GM19193 (cell line): ENCODE measurements around the gene RAB3GAP2.

Source experiments
- POLR2A ChIP-seq: IDR thresholded peaks from 4 replicates; pipeline ENCODE4 v1.6.1; 2011; ENCODE audit not compliant: insufficient read depth, insufficient read length; ENCODE audit errors: extremely low read depth

RAB3GAP2 gene, protein sequence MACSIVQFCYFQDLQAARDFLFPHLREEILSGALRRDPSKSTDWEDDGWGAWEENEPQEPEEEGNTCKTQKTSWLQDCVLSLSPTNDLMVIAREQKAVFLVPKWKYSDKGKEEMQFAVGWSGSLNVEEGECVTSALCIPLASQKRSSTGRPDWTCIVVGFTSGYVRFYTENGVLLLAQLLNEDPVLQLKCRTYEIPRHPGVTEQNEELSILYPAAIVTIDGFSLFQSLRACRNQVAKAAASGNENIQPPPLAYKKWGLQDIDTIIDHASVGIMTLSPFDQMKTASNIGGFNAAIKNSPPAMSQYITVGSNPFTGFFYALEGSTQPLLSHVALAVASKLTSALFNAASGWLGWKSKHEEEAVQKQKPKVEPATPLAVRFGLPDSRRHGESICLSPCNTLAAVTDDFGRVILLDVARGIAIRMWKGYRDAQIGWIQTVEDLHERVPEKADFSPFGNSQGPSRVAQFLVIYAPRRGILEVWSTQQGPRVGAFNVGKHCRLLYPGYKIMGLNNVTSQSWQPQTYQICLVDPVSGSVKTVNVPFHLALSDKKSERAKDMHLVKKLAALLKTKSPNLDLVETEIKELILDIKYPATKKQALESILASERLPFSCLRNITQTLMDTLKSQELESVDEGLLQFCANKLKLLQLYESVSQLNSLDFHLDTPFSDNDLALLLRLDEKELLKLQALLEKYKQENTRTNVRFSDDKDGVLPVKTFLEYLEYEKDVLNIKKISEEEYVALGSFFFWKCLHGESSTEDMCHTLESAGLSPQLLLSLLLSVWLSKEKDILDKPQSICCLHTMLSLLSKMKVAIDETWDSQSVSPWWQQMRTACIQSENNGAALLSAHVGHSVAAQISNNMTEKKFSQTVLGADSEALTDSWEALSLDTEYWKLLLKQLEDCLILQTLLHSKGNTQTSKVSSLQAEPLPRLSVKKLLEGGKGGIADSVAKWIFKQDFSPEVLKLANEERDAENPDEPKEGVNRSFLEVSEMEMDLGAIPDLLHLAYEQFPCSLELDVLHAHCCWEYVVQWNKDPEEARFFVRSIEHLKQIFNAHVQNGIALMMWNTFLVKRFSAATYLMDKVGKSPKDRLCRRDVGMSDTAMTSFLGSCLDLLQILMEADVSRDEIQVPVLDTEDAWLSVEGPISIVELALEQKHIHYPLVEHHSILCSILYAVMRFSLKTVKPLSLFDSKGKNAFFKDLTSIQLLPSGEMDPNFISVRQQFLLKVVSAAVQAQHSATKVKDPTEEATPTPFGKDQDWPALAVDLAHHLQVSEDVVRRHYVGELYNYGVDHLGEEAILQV (N-terminal part only)

GRCh38 chr1:220272047-220272840 lies at the start of gene RAB3GAP2:
Gene RAB3GAP2, minus strand, starts transcription at chr1:220272453. Its CDS starts 116 bp downstream, at chr1:220272337.
- peak; percentile 93 for TF ChIP-seq POLR2A

DNA sequence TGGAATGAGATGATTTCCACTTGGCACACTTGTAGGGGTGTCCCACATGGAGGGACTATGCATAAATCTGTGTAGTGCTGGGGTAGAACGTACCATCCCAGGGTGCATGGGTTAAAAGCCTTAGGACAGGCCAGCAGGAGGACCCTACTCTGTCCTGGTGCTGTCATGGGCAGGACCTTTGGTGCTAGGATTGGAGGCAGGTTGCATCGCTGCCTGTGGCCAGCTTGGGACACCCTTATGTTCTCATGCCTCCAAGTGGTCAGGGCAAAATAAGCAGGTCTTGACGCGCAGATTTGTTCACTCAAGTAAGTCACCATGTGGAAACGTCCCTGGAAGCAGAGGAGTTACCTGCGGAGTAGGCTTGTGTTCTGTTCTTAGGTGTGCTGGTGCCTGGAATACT lies 49.5 kb upstream of the RAB3GAP2 start:
- no peak for TF ChIP-seq POLR2A

- TF ChIP-seq POLR2A = no peak
Observed at GRCh38 chr1:220320709-220321108, 48.5 kb upstream of the RAB3GAP2 start.

- TF ChIP-seq POLR2A = no peak
Observed at GRCh38 chr1:220318673-220319072, 46.4 kb upstream of the RAB3GAP2 start.

DNA sequence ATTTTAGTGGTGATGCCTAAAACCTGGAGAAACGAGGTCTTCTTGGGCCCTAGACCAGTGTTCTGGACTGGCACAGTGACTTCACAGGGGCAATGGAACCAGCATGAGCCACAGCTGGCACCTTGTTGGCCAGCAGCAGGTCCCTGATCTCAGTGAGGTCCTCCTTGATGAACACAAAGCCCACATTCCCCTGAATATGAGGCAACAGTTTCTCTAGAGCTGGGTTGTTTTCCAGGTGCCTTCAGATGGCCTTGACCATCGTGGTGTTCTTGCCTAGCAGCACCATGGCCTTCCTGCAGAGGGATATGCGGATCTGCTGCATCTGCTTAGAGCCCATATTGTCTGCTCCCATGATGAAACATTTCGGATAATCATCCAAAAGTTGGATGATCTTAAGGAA lies 44.9 kb upstream of the RAB3GAP2 start:
- no peak for TF ChIP-seq POLR2A

- no peak for TF ChIP-seq POLR2A
Observed at GRCh38 chr1:220316305-220316704, 44.1 kb upstream of the RAB3GAP2 start.

DNA sequence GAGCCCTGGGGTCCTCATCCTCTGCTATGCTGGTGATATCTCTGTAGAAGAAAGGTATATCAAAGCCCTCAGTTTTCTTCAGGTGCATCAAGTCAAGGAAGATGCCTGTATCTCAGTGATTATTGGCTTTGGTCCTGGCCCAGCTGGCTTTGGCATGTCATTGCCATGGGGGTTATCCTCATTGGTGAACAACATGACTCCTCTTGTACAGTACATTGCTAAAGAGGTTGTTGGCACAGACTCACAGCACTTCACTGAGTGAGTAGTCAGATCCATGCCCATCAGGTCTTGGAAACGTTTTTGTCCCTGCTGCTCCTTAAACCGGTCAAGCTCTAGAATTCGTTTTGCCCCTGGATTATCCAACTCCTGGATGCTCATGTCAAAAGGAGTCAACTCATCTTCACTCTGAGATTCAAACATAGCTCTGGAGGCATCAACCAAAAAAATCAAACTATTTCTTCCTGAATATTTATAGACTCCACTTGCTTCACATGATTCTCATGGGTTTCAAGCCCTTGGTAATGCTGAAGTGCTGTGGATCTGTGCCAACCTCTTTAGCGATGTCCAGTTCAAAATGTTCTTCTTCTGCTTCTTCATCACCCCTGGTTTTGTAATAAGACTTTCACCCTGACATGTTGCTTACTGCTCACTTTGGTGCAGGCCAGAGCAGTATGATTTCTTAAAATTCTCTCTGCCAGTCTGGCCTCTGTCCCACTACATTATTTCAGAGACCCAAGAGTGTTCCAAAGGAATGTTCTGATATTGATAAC lies 43.0 kb upstream of the RAB3GAP2 start:
- TF ChIP-seq POLR2A = no peak

DNA sequence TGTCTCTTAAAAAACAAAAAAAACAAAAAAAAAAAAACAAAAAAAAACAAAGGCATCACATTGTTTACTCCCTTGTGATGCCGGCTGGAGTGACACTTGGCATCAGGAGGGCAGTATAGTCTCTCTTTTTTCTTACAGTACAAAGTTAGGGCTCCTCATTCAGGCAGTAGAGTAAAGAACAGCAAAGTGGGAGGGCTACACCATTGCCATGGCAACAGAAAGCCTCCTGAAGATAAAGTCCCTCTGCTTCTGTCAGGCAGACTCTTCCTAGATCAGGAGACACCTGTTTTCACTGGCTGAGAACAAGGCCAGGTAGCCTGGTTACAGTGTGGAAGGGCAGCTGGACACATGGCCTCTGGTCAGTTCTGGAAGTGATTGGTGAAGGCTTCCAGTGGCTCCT lies 41.3 kb upstream of the RAB3GAP2 start:
- TF ChIP-seq POLR2A = no peak

DNA sequence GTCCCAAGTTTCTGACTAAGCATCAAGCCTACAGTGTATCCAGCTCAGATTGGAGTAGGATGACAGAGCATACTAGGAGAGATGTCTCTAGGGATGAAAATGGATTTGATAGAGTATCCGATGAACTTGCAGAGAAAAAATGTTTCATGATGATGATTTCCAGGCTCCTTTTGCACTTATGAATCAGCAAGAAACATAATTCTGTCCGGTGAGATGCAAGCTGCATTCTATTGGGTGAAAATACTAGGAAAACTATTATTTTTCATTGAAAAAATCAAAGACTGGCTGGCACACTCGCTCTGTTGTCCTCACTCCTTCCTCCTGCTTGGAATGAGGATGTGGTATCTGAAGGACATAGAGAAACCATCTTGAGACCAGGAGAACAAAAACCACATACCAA lies 35.4 kb upstream of the RAB3GAP2 start:
- no peak for TF ChIP-seq POLR2A

DNA sequence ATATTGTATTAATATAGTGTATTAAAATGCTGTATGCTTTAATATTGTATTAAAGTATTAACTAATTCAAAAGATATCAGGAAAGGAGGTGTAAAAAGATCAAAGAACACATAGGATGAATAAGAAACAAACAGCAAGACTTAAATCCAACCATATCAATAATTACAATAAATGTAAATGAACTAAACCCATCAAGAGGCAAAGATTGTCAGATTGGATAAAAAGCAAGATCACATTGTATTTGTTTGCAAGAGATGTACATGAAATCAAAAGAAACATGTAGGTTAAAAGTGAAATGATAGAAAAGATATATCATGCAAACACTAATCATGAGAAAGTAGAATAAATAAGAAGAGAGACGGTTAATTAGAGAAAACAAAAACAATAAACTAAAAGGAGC lies 34.1 kb upstream of the RAB3GAP2 start:
- no peak for TF ChIP-seq POLR2A

DNA sequence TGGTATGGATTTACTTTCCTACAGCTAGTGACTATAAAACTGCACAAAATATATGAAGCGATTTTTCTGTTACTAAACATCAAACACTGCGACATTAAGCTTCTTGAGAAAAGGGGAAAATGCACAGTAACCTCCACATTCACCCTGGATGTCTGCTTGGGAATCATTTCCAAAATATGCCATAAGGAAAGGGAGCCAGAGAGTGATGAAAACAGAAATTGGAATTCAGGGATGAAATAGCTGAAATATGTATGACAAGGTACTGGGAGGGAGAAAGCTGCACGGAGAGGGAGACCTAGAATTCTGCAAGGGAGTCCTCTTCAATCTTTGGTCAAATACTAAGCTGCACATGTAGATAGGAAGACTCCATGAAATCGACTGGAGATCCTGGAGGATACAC lies 31.6 kb upstream of the RAB3GAP2 start:
- TF ChIP-seq POLR2A = no peak

GRCh38 chr1:220301630-220302029 lies 29.4 kb upstream of the RAB3GAP2 start:
- no peak for TF ChIP-seq POLR2A

DNA sequence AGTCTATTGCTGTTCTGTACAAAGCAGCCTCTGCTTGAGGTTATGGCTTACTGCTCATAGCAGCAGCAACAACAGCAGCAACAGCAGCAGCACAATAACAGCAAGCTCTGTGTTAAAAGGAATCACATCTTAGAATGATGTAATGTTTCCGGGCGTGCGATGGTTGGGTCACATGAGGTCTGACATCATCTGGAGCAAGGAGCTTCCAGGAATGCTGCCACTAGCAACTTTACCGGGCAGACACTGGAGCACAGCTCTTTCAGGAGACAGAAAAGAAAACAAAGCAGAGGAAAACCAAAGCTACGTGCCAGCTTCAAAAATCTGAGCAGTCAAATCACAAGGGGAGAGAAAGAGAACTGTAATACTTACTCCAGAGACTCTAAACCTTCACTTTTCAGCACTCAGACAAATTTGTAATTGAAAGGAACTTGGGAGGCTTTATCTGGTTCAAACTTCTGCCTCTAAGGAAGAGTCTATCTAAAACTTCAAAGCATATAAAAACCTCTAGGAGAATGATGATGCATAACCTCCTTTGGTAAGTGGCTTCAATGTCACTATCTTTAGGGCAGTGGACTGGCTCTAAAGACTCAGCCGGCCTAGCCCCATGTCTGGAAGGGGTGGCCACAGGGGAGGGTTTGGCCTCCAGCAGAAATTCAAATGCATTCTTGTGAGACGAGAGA lies 28.3 kb upstream of the RAB3GAP2 start:
- no peak for TF ChIP-seq POLR2A
